HG03439 (cell line): ENCODE results near the gene ZNF518B.
"Not testable (repeated sequence)": the region's sequence is repeated elsewhere in the genome, so short reads cannot be mapped to it uniquely, and the experiment has no call there.

Experiments used
- ATAC-seq: cut with Tn5 transposase; IDR thresholded peaks from one replicate; pipeline ENCODE4 v1.9.1; 2021; ENCODE audit warnings: mild to moderate bottlenecking, moderate library complexity; ENCODE audit not compliant: unreplicated experiment

ZNF518B gene

GRCh38 chr4:10456595-10457254 is 501 bp downstream of the ZNF518B start:
- peak; percentile 58 for ATAC-seq

DNA sequence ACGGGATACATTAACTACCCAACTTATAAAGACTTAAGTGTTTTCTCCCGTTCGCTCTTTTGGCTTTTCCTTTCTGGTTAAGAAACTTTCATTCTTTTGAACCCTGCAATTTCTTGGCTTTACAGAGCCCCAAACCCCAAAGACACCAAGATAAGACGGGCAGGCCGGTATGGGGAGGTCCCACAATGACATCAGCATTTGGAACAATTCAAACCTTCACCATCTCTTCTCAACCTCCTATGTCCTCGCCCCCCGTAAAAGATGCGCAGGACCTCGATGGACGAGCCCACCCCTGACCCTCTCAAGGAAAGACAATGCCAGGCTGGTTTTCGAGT is 999 bp downstream of the ZNF518B start:
- no peak for ATAC-seq

GRCh38 chr4:10455133-10455532 is 2.1 kb downstream of the ZNF518B start:
- ATAC-seq = no peak

- ATAC-seq = no peak
Observed at GRCh38 chr4:10454726-10455125, 2.5 kb downstream of the ZNF518B start.

DNA sequence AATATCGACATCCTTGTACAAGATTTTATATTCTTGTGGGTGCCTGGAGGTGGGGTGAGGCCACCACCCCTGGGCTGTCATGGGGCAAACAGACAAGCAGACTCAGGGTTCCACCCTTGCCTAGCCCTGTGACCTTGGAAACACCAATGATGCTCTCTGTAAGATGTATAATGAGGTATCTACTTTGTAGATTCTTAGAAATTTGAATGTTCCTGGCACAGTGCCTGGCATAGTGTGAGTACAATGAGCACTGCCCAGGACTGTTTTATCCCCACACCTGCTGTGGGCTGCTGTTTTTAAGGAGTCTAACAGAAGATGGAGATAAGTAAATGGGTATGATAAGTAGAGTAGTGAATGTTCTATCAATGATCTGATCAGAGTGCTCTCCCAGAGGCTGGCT is 3.1 kb downstream of the ZNF518B start:
- no peak for ATAC-seq

- ATAC-seq = no peak
Observed at GRCh38 chr4:10448991-10449390, 8.2 kb downstream of the ZNF518B start.

DNA sequence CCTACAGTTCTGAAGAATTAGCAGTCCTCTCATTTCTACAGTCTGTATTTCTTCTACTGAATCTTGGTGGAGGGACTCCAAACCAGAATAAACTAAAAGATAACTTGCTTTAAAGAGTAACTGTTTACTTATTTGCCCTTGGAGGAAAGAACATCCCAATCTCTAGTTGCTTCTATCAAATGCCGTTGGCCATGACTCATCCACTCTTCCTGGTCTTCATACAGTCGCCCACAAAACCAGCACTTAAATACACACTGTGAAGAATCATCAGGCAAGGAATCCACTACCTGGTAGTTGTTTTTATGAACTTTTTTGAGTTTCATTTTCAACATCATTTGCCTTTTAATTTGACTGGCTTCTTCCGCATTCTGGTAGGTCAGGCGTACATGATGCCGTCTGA is 14.2 kb downstream of the ZNF518B start:
- no peak for ATAC-seq

GRCh38 chr4:10441512-10441911 is 15.7 kb downstream of the ZNF518B start:
- ATAC-seq = no peak

DNA sequence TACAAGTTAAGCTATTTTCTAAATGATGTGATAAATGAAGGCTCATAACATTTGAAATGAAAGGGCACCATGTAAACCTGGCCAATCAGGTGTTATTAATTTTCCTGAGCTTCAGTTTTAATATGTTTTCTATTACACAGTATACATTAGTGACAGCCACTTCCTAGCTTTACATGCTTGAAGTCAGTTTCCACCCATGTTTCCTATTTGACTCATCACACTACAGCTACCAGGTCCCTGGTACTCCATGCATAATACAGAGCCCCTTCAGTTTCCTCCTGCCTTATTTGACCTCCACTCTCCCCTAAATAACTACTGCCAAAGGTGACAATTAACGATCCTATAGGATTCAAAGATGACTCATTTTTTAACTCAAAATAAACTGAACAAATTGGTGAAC is 18.3 kb downstream of the ZNF518B start:
- ATAC-seq = no peak

DNA sequence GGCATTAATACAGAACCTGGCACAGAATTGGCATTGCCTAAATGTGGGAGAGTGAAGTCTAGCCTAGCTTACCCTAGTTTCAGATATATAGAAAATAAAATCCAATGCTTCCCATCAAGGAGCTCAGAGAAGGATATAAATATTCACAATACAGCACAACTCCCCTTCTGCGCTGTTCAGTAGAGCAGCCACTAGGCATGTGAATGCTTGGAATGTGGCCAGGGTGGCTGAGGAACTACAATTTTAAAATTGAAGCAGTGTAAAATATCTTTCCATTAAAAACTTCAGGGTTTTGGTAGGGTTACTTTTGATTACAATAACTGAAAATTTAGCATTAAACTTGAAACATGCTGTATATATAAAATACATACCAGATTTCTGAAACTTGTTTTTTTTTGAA is 19.5 kb downstream of the ZNF518B start:
- no peak for ATAC-seq

GRCh38 chr4:10427680-10428079 is 29.5 kb downstream of the ZNF518B start:
- not testable (repeated sequence) for ATAC-seq

- no peak for ATAC-seq
Observed at GRCh38 chr4:10421344-10422055, 35.7 kb downstream of the ZNF518B start.

GRCh38 chr4:10417740-10418139 is 39.5 kb downstream of the ZNF518B start:
- ATAC-seq = no peak

DNA sequence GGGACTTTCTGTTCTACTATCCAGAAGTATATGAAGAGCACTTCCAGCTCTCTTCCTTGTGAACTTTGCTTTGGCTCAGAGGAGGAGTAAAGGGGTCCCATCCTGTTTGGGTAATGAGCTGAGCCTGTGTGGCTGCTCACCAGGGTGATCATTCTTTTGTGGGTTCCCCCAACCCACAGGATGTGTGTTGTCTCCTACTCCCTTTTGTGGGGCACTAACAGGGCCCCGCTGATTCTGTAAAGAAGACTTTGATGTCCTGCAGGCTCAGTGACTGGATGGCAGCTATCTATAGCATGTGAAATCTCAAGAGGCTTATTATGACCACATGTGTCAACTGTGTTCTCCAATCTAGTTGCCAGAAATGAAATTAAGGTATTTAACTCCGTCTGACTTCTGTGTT is 40.8 kb downstream of the ZNF518B start:
- no peak for ATAC-seq

DNA sequence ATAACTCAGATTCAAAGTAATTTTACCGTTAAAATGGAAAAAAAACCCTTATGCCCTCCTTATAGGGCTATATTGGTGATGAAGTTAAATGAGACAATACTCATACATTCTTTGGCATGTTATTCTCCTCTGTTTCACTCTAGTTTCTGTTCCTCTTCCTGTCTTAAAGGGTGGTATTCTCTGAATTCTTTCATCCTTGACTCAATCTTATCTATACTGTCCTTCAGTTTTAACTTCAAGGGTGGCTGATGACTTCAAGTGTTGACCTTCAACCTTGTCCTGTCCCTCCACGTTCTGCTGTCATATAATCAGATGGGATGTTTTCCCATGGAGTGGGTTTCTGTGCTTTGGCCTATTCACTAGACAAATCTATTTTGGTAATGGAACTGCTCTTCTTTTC is 44.0 kb downstream of the ZNF518B start:
- peak; percentile 49 for ATAC-seq

DNA sequence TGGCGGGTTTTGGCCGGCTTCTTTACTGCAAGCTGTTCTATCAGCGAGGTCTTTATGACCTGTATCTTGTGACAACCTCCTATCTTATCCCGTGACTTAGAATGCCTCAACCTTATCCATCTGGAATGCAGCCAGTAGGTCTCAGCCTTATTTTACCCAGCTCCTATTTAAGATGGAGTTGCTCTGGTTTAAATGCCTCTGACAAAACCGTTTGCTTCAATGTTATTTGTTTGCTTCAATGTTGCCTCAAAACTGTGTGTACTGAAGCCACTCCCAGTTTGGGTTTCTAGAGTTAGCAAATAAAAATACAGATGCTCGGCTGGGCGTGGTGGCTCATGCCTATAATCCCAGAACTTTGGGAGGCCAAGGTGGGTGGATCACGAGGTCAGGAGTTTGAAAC is 51.6 kb downstream of the ZNF518B start:
- no peak for ATAC-seq

DNA sequence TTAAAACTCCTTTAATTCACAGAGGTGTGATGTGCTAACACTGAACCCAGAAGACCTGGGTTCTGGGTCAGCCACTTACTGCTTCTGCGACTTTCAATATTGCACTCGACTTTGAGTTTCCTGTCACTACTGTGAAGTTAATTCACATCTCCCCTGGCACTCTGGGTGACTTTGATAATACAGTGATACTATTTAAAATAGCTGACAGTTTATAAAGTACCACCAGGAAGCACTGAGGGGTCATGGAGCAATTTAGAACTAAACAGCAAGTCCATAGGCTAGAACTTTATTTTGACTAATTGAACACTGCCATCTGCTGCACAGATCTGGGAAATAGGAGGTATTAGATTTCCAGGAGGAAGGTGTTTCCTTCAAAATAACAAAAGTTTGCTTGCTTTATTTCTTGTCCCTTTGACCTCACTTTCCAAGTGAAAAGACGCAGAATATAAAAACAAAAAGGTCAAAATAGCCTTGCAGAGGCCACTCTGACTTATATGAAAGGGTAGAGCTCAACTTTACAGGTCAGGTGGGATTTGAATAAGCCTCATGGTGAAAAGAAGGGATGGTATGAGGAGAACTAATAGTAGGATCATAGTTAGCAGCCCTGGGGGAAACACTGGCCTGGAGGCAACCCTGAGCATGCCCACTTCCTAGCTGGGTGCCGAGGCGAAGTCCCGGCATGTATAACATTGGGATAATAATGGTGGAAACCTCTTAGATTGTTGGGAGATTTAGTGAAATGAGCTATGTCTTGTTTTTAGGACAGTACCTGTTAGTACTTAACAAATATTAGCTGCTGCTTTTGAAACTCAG is 53.4 kb downstream of the ZNF518B start:
- ATAC-seq = no peak

GRCh38 chr4:10395971-10396580 is 61.1 kb downstream of the ZNF518B start:
- ATAC-seq = no peak
